D721Med (cell line): ENCODE measurements around the gene SLC46A2.

Experiments
- DNase-seq: peaks from one replicate; pipeline ENCODE4 v3.0.0; 2011; ENCODE audit warnings: low spot score; ENCODE audit not compliant: insufficient read length
- FAIRE-seq: peaks from 2 replicates; lab custom pipeline; 2011; peaks lifted over from hg19 to GRCh38; lab: Jason Lieb, UNC
- TF ChIP-seq, protein P1 (sequence below): IDR thresholded peaks from 2 replicates; pipeline ENCODE4 v1.5.1; 2012; ENCODE audit warnings: mild to moderate bottlenecking, control low read depth; ENCODE audit not compliant: insufficient read depth; ENCODE audit errors: missing control alignments

Gene SLC46A2

DNA sequence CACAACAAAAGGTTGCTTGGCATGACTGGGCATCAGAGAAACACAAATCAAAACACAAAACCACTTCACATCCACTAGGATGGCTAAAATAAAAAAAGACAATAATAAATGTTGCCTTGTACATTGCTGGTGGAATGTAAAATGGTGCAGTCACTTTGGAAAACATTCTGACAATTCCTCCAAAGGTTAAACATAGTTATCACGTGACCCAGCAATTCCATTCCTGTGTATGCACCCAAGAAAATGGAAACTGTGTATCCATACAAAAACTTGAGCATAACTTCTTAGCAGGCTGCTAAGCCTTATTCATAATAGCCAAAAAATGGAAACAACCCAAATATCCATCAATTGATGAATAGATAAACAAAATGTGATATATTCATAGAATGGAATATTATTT, 10.2 kb upstream of the SLC46A2 start:
- DNase-seq, result no peak
- TF ChIP-seq, protein P1, sequence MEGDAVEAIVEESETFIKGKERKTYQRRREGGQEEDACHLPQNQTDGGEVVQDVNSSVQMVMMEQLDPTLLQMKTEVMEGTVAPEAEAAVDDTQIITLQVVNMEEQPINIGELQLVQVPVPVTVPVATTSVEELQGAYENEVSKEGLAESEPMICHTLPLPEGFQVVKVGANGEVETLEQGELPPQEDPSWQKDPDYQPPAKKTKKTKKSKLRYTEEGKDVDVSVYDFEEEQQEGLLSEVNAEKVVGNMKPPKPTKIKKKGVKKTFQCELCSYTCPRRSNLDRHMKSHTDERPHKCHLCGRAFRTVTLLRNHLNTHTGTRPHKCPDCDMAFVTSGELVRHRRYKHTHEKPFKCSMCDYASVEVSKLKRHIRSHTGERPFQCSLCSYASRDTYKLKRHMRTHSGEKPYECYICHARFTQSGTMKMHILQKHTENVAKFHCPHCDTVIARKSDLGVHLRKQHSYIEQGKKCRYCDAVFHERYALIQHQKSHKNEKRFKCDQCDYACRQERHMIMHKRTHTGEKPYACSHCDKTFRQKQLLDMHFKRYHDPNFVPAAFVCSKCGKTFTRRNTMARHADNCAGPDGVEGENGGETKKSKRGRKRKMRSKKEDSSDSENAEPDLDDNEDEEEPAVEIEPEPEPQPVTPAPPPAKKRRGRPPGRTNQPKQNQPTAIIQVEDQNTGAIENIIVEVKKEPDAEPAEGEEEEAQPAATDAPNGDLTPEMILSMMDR, result no peak
- FAIRE-seq, result no peak

DNA sequence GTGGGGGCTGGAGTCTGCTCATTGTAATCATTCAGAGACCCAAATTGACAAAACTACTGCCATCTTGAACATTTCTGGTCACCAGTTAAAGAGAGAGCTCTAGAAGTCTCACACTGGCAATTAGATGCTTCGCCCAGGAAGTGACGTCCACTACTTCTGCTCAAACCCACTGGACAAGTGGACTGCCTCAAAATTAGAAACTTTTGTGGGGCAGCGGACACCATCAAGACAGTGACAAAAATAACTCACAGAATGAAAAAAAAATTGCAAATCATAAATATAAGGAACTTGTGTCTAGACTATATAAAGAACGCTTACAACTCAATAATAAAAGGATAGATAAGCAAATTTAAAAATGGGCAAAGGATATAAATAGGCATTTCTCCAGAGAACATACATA, 9.8 kb upstream of the SLC46A2 start:
- FAIRE-seq, result no peak
- TF ChIP-seq, protein P1, result no peak

DNA sequence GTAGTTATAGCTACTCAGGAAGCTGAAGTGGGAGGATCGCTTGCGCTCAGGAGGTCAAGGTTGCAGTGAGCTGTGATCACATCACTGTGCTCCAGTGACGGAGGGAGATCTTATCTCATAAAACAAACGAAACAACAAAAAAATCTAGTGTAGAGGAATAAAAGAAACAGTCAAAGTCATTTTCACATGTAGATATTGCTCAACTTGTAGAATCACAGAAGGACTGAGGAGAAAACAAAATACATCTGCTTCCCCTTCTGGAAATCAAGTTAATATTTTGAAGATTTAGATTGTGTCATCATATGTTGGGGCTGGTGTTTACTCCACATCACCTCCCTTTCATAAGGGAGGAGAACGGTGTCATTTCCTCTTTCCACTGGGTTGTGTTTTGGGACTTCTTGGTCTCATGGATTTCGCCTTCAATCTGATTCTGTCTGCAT, 8.2 kb upstream of the SLC46A2 start:
- TF ChIP-seq, protein P1, result no peak
- DNase-seq (no peak), FAIRE-seq (no peak)

More for the DNA sequence above, 9.8 kb upstream of the SLC46A2 start:
- no peak for DNase-seq

DNA sequence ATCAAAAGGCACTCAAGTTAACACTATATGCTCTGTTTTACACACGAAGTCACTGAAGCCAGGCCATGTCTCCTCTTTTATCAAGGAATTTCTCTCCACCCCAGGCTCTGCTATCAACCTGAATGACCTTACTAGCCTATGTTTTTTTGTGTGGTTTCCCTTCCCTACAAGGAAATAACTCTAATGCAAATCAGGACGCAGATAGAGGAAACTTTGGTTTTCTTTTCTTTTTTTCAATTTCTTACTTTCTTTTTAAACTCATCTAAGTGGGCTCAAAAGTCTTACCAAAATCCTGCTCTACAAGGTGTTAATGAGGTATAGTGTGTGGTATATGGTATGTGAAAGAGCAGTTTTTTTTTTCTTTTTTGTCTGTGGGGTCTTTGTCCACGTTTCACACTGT, 5.5 kb upstream of the SLC46A2 start:
- no peak for DNase-seq
- no peak for FAIRE-seq
- TF ChIP-seq, protein P1, result no peak

DNA sequence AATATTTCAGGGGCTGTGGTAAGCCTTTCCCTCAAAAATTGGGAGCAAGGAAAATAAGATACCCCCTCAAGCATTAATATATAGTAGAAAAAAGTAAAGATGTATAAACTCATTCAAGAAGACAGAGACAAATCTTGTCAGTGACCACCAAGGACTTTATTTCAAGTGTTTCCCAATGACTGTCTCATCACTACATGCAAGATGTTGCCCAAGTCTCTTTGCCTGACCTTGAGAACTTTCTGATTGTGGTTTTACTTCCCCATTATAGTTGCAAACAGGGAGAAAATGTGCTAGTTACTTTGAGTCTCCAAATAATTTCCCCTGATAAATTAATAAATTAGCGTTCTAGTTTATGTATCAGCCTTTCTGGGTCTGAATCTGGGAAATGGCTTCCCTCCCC, 4.0 kb upstream of the SLC46A2 start:
- no peak for FAIRE-seq
- TF ChIP-seq, protein P1, result no peak

DNA sequence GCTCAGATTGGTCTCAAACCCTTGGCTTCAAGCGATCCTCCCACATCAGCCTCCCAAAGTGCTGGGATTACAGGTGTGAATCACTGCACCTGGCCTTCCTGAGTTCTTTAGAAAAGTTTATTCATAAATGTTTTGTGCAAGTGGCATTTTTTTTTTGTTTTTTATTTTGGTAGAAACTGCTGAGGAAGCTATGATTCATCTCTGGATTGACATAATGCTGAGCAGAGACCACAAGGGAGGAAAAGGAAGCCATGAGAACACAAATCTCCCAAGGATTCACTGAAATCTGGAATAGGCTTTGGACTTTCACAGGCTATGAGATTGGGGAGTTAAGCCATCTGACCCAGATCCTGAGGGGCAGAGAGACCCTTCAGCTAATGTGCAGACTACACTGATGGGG, 3.4 kb upstream of the SLC46A2 start:
- DNase-seq (no peak), FAIRE-seq (no peak)
- TF ChIP-seq, protein P1, result no peak

More for the DNA sequence above, 4.0 kb upstream of the SLC46A2 start:
- DNase-seq, result no peak

DNA sequence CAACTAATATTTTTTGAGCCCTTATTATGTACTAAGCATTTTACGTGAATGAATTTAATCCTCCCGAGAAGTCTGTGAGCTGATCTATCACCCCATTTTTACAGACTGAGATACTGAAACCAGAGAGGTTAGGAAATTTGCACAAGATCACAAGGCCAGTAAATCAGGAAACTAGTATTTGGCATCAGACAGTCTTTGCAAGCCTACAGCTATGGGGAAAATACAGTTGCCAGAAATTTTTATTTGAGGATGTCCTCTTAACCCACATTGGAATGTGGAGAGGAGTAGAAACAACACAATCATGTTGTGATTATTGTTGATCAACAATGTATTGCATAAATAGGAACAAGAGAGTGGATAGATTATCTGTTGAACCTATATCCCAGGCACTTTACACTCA, 2.3 kb upstream of the SLC46A2 start:
- FAIRE-seq, result no peak
- TF ChIP-seq, protein P1, result no peak

More for the DNA sequence above, 2.3 kb upstream of the SLC46A2 start:
- no peak for DNase-seq
